HL-60/S4 (cell line): ENCODE data around the gene GHRHR.

Source experiments
- in situ Hi-C: fragments of 300-500 bp; cut with MboI; formaldehyde crosslinking; loops from 2 replicates; pipeline ENCODE4 v1.14.3; 2022; ENCODE audit warnings: low sequenced_read_pairs

Gene GHRHR

DNA sequence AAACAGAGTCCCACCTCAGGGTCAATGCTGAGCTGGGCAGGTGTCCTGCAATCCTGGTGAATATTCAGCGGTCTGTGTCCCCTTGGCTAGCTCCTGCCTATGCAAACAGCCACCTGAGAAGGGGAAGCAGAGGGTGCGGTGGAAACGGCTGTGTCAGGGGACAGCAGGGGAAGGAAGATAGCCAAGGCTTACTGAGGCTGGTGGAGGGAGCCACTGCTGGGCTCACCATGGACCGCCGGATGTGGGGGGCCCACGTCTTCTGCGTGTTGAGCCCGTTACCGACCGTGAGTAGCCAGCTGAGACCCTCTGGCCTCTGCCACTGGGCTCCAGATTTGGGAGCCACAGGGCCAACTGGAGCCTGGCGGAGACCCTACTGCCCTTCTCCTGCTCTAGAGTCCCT is at the start of gene GHRHR:
Gene GHRHR, plus strand, starts transcription at position 112 of the 400 bp plus-strand sequence. Its CDS starts 116 bp downstream, at position 228.
- in situ Hi-C loops = no loop called here

DNA sequence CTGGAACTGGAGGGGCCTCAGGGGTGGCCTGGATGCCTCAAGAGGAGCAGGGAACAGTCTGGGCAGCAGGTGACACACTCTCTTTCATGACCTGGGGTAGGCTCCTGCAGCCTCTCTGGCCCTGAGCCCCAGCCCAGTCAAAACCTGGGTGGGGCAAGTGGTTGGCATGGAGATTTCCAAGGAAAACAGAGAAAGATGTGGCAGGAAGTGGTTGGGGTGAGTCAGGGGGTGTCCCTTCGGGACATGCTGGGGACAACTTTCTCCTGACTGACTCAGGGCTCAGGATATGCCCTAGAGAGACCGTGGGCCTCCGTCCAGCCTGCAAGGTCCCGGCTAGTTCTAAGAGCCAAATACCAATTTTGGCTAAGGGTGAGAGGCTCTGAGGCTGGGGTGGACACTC is 49.2 kb upstream of the GHRHR start:
- in situ Hi-C loops = no loop called here

DNA sequence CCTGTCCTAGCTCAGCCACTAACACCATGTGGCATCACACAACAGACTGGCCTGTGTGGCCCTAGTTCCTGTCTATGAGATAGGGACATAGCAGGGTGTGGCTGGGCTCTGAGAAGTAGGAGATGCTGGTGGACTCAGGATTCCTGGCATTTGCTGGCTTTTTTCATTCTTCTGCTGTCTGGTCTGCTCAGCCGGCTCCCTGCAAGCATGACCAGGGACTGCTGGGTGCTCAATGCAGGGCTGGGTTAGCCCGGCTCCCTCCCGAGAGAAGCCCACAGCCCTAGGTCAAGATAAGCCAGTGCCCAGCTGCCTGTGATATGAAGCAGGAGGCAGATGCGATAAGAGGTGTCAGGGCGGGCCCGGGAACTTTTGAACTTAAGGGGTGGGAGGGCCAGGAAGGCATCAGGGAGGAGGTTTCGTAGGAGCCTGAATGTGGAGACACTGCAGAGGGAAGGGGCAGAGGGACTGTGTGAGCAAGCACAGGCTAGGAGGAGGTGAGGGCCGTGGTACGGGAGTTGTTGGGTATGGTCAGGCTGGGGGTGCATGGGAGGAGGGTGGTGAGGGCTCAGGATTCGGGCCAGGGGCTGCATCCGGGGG is 48.6 kb upstream of the GHRHR start:
- in situ Hi-C loops = no loop called here

DNA sequence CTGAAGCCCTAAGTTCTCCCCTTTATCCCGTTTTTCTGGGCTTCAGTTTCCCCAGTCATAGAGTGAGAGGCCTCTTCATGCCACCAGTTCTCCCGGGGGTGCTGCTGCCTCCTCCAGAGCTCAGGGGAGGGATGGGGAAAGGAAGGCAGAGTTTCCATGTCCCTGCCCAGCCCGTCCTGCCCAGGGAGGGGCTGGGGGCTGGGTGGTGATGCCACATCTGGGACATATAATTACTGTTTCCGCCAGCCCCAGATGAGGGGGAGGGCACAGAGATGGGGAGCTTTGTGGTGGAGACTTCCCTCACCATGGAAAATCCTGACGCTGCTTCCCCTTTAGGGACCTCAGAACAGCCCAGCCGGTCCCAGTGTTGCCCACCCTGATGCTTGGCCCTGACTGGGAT is 48.0 kb upstream of the GHRHR start:
- in situ Hi-C loops = no loop called here

GRCh38 chr7:30916255-30916654 is 47.5 kb upstream of the GHRHR start:
- in situ Hi-C loops = no loop called here

DNA sequence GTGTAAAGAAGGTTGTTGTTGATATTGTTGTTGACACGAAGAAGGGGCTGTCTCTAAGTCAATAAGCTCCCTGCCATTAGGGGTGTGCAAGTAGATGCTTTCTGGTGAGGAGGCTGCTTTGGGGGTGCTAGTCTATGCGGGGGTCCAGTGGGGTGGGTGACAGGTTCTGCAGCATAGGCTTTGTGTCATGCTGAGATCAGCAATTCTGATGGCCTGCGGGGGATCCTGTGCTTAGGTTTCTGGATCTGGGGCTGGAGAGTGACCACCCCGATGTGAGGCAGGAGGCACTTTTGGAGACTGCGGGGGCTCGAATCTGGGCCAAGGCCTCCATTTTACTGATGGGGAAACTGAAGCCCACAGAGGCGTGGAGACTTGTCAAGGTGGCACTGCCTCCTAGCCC is 47.0 kb upstream of the GHRHR start:
- in situ Hi-C loops = no loop called here

DNA sequence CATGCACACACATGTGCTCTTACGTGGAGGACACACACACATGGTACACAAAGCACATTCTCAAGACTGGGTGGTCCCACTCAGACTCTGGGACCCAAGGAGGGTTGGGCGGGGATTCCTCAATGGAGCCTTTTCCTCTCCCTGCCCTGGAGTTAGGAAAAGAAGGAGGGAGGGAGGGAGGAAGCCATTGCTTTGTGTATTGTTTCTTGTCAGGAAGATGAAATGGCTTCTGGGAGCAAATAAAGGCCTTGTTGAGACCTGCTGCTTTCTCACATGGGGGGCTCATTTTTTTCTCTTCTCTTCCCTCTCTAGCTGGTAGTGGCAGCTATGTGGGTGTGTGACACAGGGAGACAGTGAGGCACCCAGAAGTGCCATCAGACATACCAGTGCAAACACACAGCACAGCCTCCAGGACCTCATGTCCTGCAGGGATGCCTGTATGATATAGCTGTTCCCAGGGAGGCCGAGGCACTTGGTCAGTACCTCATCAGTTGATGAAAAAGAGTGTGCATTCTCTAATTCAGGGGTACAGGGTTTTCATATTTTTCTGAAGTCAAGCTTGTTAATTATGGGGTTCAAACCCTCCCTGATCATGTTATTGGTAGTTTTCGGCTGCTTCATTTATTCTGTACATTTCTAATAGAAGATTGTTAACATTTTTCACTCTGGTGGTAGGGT is 46.4 kb upstream of the GHRHR start:
- in situ Hi-C loops = no loop called here

GRCh38 chr7:30918676-30919075 is 45.1 kb upstream of the GHRHR start:
- in situ Hi-C loops = no loop called here

GRCh38 chr7:30920021-30920583 is 43.7 kb upstream of the GHRHR start:
- in situ Hi-C loops = no loop called here

DNA sequence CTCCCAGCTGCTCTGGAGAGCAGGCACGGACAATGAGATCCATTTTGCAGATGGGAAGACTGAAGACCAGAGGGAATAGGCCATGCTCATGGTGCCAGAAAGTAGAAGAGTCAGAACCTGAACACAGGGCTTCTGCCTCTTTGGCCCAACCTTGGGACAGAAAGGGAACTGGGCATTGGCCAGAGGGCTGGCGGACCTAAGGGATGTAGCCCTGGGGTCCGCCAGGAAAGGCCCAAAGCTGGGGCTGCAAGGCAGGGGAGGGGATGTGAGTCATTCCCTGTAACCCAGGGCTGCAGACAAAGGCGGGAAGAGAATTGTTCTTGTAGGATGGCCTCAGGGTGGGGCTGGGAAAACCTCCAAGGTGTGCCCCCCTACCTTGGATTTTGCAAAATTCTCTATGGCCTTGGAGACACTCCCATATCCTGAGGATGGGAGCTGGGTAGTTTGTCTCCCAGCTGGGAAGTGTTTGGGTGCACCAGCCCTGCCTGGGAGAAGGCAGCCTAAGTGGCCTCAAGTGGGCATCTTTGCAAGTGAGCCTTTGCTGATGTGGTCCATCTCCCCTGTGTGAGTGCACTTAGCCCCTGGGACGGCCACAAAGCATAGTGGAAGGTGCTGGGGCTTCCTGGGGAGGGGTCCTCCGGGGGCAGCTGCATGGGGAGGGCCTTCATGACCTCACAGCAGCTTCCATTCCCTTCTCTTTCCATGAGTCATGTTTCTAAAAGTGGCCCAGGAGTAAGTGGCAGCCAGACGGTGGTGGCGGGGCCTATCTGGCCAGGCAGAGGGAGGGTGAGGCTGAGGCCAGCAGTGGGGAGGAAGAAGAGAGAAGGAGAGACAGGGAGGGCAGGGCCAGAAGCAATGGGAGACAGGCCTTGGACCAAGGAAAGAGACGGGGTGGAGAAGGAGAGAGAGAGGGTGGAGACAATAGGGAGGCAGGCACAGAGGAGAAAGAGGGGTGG is 42.9 kb upstream of the GHRHR start:
- in situ Hi-C loops = no loop called here

DNA sequence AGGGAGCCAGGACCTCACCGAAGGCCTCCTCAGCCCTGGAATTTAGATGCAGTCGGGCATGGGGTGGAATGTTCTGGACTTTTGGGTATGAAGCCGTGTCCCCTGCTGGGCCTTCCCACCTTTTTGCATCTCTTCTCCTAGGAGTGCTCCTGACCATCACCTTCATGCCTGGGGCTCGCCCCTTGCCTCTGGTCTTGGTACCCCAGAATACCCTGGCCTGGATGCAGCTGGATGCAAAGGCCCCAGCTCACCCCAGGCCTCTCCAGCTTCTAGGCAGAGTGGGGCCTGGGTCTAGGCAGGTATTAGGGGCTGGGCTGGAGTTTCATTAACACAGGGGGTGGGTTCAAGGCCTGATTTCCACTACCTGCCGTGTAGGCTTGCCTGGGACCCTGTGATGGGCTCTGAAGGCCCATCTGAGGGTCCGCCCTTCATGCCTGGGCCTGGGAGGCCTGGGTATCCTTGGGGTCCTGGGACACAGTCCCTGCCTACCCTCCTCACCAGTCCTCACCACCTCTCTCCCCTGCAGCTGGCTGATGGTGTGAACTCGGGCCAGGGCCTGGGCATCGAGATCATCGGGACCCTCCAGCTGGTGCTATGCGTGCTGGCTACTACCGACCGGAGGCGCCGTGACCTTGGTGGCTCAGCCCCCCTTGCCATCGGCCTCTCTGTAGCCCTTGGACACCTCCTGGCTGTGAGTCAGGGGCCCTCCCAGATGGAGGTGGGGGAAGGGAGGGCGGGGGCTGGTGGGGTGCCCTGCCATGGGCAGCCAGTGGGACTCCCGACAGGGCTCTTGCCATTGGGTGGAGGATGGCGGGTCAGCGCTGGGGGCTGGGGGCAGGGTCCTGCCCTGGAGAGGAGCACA is 42.0 kb upstream of the GHRHR start:
- in situ Hi-C loops = no loop called here

GRCh38 chr7:30922596-30922995 is 41.2 kb upstream of the GHRHR start:
- in situ Hi-C loops = no loop called here

DNA sequence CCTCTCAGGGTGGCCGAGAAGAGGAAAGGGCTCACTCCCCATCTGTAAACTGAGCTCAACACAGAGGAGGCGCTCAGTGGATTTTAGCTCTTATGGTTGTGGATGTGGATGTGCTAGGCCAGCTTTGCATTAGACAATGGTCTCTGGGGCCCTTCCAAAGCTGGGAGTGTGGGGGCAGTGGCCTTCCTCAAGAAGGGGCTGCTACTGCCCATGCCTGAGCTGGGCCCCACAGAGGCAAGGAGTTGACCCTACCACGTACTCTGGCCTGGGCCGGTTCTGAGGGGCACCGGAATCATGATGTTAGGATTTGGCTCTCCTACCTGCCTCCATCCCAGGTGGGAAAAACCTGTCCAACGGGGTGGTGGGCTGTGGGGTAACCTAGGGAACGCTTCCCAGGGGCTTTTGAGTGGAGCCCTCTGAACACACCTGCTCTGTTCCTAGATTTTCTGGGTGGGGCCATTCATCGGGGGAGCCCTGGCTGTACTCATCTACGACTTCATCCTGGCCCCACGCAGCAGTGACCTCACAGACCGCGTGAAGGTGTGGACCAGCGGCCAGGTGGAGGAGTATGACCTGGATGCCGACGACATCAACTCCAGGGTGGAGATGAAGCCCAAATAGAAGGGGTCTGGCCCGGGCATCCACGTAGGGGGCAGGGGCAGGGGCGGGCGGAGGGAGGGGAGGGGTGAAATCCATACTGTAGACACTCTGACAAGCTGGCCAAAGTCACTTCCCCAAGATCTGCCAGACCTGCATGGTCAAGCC is 40.6 kb upstream of the GHRHR start:
- in situ Hi-C loops = no loop called here

DNA sequence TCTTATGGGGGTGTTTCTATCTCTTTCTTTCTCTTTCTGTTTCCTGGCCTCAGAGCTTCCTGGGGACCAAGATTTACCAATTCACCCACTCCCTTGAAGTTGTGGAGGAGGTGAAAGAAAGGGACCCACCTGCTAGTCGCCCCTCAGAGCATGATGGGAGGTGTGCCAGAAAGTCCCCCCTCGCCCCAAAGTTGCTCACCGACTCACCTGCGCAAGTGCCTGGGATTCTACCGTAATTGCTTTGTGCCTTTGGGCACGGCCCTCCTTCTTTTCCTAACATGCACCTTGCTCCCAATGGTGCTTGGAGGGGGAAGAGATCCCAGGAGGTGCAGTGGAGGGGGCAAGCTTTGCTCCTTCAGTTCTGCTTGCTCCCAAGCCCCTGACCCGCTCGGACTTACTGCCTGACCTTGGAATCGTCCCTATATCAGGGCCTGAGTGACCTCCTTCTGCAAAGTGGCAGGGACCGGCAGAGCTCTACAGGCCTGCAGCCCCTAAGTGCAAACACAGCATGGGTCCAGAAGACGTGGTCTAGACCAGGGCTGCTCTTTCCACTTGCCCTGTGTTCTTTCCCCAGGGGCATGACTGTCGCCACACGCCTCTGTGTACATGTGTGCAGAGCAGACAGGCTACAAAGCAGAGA is 39.9 kb upstream of the GHRHR start:
- in situ Hi-C loops = no loop called here

DNA sequence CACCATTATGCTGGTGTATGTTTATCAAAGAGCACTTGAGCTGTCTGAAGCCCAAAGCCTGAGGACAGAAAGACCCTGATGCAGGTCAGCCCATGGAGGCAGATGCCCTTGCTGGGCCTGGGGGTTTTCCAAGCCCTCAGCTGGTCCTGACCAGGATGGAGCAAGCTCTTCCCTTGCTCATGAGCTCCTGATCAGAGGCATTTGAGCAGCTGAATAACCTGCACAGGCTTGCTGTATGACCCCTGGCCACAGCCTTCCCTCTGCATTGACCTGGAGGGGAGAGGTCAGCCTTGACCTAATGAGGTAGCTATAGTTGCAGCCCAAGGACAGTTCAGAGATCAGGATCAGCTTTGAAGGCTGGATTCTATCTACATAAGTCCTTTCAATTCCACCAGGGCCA is 39.1 kb upstream of the GHRHR start:
- in situ Hi-C loops = no loop called here

- in situ Hi-C loops = no loop called here
Observed at GRCh38 chr7:30925117-30925516, 38.6 kb upstream of the GHRHR start.

GRCh38 chr7:30925913-30926312 is 37.8 kb upstream of the GHRHR start:
- in situ Hi-C loops = no loop called here

- in situ Hi-C loops = no loop called here
Observed at GRCh38 chr7:30926313-30926712, 37.4 kb upstream of the GHRHR start.

DNA sequence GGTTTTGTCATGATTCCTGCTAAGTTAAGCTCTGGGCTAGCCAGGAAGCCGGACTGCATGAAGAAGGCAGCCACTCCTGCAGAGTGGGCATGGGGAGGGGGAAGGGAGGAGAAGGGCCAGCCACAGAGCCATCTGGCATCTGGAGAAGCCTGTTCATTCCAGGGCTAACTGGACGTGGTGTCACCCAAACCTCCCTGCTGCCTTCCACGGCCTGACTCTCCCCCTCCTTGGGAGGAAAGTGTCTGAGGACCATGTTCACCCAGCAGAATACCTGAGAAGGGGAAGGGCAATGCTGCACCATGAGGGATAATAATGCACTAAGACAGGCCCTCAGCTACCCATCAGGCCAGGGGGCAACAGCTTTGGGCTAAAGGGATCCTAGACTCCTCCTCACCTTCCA is 36.7 kb upstream of the GHRHR start:
- in situ Hi-C loops = no loop called here
